OCI-M2 (cell line): Measurements from ENCODE around the gene B4GALT3.
A peak's percentile ranks its signal among the peaks of the same experiment; 100 is the strongest.

Source experiments
- DNase-seq: peaks from one replicate; lab custom pipeline; 2025; ENCODE audit not compliant: unreplicated experiment; lab: John Stamatoyannopoulos, UW

B4GALT3 gene

DNA sequence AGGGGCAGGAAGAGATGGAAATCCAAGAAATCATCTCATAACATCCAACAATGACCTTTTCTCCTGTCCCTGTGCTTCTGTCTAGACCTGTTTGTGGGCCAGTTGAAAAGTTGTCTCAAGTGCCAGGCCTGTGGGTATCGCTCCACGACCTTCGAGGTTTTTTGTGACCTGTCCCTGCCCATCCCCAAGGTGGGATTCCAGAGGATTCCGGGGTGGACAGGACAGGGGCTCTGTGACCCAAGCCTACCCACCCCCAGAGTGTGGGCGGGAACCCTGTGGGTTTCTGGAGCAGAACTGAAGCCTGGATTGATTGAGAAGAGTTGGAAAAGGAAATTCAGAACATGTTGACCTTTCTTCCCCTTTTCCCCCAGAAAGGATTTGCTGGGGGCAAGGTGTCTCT lies 13.5 kb downstream of the B4GALT3 start:
- no peak for DNase-seq

DNA sequence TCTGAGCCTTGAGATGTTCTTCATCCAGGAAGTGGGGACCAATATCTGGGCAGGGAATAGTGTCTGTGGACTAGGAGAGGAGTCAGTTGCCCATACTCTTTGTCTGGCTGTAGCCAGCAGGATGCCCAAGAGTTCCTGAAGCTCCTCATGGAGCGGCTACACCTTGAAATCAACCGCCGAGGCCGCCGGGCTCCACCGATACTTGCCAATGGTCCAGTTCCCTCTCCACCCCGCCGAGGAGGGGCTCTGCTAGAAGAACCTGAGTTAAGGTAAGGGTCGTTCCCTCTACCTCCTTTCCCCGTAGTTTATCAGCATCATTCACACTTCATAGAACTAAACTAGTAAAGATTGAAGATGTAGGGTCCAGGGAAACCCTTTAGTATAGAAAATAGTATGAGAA lies 14.5 kb downstream of the B4GALT3 start:
- no peak for DNase-seq

DNA sequence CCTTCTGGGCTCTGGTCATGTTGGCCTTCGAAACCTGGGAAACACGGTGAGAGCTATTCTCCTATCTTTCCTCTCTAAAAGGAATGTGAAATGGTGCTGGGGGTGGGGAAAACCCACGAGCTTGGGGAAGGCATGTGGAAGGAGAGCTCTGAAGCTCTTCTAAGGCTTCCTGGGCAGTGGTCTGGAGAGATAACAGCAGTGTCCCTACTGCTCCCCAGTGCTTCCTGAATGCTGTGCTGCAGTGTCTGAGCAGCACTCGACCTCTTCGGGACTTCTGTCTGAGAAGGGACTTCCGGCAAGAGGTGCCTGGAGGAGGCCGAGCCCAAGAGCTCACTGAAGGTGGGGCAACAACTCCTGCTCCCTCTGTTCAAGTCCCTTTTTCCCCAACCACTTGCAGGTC lies 15.3 kb downstream of the B4GALT3 start:
- no peak for DNase-seq

DNA sequence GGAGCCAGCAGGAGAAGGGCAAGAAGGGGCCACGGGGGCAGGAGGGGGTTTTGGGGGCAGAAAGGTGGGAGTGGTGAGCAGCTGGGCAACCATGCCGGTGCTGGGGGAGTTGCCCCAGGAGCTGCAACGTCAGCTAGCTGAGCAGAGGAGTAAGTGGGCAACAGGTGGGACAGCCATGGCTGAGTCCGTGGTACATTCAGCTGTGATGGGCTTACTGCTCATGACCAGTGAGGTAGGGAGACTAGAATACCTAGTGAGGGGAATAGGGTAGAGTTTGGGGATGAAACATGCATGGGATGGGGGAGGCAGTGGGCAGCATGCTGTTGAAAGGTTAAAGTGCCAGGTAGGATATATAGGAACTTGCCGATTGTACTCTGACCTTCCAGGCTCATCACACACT lies 15.7 kb downstream of the B4GALT3 start:
- DNase-seq = no peak

DNA sequence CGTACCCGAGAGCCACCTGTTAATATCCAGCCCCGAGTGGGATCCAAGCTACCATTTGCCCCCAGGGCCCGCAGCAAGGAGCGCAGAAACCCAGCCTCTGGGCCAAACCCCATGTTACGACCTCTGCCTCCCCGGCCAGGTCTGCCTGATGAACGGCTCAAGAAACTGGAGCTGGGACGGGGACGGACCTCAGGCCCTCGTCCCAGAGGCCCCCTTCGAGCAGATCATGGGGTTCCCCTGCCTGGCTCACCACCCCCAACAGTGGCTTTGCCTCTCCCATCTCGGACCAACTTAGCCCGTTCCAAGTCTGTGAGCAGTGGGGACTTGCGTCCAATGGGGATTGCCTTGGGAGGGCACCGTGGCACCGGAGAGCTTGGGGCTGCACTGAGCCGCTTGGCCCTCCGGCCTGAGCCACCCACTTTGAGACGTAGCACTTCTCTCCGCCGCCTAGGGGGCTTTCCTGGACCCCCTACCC lies 16.6 kb downstream of the B4GALT3 start:
- DNase-seq = no peak

DNA sequence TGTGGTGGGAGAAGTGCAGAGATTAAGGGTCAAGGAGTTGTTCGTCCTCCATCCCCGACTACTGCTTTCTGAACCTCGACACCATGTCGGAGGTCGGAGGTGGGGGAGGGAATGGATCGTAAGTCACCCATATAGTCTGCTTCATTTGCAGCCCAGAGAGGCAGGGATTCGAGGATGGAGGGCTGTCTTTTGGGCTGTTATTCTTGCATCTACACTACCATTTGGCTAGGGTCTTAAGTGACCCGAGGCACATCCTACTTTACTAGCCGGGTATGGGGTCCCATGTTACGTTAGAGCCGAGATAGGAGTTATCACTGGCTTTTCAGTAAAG lies 17.4 kb downstream of the B4GALT3 start:
- no peak for DNase-seq

DNA sequence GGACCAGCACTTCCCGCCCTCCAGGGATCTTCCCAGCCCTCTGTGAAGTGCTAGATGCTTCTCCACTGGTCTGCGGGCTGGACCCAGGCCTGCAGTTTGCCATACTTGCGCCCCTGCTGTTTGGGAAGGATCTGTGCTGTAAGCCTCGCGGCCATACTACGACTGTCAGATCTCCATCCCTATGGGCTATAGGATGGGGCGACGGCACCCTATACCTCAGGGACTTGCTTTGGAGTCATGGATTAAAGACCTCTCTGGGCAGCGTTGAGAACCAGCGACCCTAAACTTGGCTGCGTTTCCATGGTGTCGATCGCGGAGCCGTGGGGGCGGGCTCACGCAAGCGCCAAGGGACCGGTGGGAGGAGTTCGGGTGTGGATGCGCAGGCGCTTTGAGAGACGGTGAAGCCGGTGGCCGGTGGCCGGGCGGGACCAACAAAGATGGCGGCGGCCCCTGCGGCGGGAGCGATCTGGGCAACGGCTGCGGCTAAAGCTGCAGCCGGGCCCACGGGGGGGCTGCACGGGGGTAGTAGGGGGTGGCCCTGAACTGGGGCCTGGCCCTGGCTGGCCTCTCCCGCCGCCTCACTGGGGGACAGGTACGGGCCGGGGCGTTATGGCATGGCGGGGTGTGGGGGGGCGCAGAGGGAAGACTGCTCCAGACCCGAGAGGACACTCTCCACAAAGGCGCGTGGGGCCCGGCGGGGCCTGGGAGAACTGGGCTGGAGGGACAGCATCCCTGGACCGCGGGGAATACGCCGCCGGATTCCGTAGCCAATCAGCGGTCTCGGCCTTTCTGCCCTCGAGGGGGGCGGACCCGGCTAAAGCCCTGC lies 18.0 kb downstream of the B4GALT3 start, which contains the start of gene USP21:
TSS of gene USP21 (plus strand) at position 414 of the 826 bp plus-strand sequence. CDS start 1,141 bp downstream, outside the sequence.
- peak; percentile 39 for DNase-seq

DNA sequence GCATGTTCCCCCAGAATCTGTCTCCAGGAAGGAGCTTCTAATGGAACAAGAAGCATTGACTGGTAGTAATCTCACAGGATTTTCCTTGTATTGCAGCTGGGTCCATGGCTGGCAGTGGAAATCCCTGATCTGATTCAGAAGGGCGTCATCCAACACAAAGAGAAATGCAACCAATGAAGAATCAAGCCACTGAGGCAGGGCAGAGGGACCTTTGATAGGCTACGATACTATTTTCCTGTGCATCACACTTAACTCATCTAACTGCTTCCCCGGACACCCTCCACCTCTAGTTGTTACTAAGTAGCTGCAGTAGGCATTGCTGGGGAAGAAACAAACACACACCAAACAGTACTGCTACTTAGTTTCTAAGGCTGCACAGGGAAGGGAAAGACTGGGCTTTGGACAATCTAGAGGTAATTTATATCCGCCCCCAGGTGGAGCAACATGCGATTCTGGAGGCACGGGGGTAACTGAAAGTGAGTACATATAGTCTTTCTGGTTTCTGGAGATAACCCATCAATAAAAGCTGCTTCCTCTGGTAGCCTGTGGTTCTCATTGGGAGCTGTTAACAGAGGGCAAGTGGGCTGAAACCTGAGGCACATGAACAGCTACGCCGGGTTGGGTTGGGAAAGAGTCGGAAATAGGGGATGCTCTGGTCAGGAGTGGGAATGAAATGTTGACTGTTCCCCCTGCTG lies 18.8 kb downstream of the B4GALT3 start:
- peak; percentile 24 for DNase-seq

DNA sequence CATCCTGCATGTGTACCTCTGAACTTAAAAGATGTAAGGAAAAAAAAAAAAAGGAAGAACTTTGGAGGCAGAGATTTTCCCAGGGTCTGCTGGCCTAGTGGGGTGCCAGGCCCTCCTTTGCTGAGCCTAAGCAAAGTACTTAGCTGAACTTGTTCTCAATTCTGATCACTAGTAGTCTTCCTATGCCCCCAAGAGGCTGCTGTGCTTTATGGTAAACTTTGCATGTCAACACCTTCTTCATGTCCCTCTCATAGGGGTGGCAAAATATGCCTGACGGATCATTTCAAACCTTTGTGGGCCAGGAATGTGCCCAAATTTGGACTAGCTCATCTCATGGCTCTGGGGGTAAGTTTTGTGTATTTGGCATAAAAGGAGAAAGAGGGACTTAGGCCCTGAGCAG lies 19.4 kb downstream of the B4GALT3 start:
- DNase-seq = no peak

DNA sequence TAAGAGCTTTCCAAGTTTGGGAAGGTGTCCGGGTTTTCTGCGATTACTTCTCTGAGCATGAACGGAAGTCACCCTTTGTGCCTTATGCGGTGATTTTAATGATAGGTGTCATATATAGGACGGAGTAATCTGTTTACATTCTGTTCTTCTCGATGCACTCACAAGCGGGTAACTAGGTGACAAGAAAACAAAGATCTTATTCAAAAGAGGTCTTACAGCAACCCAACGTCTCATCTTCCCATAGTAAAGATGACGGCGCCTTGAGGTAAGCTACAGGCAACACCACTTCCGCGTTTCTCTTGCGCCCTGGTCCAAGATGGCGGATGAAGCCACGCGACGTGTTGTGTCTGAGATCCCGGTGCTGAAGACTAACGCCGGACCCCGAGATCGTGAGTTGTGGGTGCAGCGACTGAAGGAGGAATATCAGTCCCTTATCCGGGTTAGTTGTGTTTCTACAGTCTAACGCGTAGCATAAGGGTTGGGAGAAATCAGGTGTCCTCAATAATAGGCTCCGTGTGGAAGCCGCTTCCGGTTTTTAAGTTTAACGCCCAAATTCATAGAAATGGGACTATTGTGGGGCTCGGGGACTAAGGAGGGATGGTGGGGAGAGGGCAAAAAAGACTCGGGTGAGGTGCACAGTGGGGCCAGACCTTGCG lies 23.5 kb downstream of the B4GALT3 start, which contains the start of gene UFC1:
TSS of gene UFC1 (plus strand) at position 297 of the 656 bp plus-strand sequence. CDS start at position 317, 20 bp downstream.
- peak; percentile 45 for DNase-seq

DNA sequence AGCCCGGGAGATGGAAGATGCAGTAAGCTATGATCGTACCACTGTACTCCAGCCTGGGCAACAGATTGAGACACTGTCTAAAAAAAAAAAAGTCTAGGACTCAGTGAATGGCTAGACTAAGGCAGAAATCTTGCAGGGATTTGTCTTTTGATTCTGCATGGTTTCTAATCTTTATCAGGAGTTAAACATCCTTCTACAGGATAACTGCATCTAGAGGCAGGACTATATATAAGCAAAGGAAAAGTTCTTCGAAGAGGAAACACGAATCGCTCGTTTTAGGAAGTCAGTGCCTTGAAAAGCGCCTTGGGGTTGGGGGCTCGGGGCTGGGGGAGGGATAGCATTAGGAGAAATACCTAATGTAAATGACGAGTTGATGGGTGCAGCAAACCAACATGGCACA lies 24.1 kb downstream of the B4GALT3 start:
- no peak for DNase-seq

DNA sequence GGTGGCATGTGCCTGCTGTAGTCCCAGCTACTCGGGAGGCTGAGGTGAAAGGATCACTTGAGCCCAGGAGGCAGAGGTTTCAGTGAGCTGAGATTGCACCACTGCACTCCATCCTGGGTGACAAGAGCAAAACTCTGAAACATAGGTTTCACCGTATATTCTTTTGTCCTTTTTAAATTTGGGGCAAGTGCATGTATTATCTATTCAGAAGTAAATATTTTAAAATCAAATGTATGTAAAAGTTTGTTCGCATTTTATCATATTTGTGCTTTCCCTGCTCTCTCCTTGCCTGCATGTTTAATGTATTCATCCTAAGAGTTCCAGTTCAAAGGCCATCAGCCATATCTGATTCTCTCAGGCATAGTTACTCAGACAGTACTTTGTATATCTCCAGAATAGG lies 31.5 kb downstream of the B4GALT3 start:
- DNase-seq = no peak

DNA sequence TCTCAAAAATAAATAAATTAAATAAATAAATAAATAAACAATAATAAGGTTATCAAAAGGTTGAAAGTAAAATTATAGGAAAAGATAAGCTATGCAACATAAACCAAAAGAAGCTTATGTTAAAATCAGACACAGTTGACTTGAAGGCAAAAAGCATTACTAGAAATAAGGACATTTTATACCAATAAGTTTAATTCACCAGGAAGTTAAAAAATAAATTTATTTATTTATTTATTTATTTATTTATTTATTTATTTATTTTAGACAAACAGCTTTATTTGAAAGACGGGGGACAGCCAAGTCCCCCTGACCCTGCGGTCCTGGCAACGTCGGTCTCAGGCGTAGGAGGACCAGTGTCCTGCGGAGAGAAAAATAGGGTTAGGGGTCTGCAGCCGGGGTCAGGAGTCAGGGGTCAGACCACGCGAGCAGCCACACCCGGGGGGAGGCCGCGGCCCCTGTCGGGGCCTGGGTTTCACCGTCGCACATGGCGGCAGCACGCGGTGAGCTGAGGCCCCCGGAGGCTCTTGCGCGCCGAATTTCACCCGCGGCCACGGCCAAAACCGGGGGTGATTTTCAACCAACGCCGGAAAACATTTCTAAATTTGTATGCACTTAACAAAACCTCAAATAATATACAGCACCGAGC lies 36.4 kb downstream of the B4GALT3 start:
- DNase-seq = no peak

DNA sequence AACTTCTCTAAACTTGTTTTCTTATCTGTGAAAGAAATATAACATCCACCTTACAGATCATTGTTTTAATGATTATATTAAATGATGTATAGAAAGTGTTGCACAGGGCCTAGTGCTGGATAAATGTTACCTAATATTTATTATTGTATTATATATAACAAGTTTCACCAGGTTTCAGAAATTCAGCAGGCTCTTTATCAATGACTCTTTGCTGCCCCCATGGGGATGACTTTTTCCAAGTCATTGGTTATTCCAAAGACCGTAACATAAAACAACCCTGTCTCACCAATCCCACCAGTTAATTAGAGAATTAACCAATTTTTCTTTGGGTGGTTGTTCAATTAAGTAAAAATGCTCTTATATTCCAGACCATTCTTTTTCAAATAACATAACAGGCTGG lies 37.5 kb downstream of the B4GALT3 start:
- DNase-seq = peak; percentile 4

DNA sequence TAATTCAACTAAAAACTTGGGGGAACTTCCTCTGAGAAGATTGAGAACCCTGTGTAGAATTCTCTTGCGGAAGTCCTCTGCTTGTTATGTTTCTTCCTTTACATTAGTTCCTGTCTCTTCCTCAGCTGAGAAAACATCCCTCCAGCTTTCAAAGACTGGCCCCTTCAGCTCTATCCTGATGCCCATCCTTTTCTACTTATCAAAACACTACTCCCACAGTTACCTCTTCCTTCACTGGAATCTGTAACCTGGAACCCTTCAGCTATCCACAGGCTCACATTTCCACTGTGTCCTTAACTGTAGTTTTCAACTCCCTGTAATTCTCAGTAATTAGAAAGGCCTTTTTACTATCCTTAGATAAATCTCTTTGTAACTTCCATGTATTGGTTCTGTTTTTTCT lies 38.9 kb downstream of the B4GALT3 start:
- DNase-seq = no peak

DNA sequence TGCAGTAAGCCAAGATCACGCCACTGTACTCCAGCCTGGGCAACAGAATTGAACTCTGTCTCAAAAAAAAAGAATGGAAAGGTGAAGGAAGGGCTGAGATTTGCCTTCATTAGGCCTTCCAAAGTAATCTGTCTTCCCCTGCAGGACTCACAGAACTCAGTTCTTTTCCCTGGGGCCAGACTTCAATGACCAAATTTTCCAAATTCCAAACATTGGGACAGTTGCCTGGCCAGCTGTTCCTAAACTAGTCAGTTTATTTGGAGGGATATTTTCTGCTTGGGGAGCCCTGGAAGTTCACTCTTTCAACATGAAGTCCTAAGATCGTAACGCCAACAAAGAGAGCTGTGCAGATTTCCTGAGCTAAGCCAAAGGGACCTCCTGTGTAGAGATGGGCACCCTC lies 39.4 kb downstream of the B4GALT3 start:
- no peak for DNase-seq

DNA sequence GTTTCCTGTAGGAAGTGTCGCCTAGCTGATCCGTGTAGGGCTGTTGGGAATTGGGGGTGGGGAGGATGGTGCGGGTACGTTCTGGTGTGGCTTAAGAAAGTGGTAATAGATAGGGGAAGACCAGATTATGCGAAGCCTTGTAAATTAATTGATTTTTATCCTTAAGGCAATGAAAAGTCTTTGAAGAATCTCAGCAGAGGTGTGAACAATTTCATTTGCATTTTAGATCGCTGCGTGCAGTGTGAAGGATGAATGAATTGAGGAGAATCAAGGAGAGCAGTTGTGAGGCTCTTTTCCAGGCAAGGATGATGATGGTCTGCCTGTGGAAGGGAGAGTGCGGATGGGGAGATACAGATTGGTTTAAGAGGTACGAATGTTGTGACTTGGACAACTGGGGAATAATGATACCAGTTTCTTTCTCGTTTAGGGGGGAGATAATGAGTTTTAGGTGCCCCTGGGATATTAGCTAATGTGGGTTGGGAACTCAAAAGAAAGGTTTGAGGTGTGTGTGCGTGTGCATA lies 44.0 kb downstream of the B4GALT3 start:
- DNase-seq = no peak

DNA sequence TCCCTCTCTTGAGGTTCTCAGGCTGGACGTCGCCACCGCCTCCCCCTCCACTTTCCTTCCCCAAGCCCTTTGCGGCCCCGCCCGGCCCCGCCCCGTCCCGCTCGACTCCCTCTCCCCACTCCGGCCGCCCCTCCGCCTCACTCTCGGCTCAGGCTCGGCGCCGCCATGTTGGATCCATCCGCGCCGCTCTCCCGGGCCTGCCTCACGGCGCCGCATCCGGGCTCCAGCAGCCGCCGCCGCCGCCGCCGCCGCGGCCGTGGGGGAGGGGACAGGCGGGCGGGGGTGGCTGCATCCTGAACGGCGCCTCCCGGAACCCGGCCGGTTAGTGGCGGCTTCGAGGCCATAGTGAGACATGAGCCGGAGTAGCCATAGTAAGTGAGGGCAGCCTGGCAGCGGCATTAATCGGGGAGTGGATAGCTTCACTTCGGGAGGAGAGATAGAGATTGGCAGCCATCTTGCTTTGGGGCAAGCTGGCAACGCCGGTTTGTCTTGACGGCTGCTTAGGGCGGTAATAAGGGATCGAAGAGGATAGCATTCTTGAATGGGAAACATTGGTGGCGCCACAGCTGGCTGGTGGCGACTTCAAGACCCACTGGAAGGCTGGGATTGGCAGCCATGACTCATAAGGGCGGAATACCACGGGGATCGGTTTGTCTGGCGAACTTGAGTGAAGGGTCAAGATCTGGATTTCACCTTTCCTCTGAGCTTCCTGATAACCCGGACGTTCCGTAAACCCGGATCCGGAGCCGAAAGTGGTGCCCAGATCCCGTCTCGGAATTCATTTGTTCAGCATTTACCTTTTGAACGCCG lies 44.7 kb downstream of the B4GALT3 start, which contains the start of gene DEDD:
TSS of gene DEDD (minus strand) at position 258 of the 810 bp plus-strand sequence. CDS start 8,205 bp downstream, outside the sequence.
- peak; percentile 82 for DNase-seq

DNA sequence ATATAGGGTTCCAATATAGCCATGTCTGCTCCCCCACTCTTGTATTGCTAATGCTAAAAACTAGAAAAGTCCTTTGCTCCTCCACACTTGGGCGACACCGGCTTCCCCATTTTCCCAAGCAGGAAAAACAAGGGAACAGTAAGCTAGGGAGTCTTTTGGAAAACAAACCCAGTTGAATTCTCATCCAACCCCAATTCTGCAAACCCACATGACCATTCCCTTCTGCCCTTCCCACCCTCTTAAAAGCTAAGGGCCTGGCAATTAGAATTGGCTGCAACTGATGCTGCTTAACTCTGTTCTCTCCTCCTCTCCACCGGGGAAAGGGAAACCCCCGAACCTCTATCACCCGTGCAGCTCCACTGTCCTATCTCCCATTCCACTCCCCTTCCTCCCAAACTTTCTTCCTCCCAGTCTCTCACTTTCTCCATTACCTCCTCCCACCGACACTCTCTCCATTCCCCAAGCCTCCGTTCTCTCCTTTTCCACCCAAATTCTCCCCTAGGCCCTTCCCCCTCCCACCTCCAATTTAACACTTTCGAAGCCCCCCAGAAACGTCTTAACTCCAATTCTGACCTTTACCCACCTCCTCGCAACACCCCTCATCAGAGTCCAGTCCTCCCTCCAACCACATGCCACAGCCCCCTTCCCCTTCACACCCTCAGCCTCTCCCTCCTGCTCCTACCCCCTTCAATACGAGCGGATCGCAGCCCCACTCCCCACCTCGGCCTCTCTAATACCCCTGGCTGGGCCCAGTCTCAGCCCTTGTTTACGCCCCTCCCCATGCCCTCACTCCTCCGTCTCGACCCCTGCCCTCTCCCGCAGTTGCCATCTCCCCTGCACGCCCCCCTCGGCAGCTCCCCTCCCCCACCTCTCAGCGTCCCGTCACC lies 45.5 kb downstream of the B4GALT3 start:
- DNase-seq = no peak
